ENCODE results near the gene LRTM1.

The LRTM1 gene

GRCh38 chr3:54889731-54890130 is 38.1 kb downstream of the LRTM1 start:
- no peak for DNase-seq

DNA sequence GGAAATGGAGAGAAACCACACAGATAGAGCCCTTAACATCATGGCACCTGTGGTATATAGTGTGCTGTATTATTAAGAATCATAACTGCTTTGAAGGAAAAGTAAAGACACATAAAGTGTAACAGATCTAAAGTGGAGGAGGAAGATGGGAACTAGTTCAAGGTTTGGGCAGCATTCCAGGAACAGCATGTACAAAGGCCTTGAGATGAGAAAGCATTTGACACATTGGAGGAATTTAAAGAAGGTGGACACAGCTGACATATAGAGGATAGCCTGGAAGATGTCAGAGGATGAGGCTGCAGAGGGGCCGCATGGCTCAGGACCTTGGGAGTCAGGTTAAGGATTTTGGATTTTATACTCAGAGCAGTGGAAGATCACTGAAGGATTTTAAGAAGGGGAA is 39.0 kb downstream of the LRTM1 start:
- DNase-seq, result no peak

DNA sequence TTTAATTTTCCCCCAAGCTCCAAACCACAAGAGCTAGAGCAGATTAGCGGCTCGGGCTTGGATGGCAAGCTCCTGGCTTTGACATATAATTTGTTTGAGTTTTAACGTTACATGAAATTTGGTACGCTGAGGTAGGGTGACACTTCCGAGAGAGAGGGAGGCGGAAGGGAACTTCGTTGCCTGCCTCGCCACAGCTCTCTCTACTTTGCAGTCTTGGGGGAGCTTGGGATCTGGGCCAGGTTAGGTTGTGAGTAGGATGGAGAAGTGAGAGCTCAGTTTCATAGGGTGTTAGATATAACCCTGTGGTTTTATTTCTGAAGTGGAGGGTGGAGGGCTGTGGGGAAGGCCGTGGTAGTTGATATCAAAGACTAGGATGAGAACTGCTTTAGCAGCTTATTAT is 39.7 kb downstream of the LRTM1 start:
- DNase-seq, result no peak

GRCh38 chr3:54882129-54882833 is 45.6 kb downstream of the LRTM1 start:
- no peak for DNase-seq

DNA sequence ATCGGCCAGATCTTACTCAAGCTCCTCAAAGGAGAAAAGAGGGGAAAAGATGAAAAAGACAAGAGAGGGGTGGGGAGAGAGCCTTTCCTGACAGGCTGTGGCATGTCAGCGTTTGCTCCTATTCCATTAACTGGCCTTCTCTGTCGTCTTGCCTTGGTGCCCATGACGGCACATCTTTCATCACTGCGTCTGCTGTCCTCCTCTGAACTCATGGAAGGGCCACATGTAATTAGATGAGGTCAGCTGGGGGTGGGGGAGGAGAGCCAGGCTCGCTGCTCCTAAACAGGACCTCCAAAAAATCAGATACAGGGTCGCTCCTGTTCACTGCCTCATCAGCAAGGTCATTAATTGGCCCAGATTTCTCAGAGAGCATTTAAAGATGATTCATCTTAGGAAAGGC is 49.7 kb downstream of the LRTM1 start:
- peak; percentile 88 for DNase-seq

DNA sequence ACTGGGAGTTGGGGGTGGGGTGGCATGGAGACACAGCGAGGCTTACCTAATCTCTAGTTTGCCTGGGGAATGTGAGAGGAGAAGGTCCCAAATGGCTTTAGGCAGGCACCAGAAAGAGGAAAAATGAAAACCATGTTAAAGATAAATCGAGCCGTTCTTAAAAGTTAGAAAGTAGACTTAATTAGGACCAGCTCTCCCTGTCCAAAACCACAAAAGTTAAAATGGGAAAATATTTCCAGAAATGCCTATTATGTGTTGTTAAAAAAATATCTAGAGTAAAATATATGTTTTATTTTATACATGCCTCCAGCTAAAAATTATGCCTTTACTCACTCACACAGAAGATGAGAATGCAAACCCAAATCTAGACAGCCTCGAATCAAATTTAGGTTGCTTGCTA is 50.1 kb downstream of the LRTM1 start:
- DNase-seq, result no peak

- no peak for DNase-seq
Observed at GRCh38 chr3:54876694-54877093, 51.2 kb downstream of the LRTM1 start.

- DNase-seq, result no peak
Observed at GRCh38 chr3:54875596-54876268, 52.1 kb downstream of the LRTM1 start.

DNA sequence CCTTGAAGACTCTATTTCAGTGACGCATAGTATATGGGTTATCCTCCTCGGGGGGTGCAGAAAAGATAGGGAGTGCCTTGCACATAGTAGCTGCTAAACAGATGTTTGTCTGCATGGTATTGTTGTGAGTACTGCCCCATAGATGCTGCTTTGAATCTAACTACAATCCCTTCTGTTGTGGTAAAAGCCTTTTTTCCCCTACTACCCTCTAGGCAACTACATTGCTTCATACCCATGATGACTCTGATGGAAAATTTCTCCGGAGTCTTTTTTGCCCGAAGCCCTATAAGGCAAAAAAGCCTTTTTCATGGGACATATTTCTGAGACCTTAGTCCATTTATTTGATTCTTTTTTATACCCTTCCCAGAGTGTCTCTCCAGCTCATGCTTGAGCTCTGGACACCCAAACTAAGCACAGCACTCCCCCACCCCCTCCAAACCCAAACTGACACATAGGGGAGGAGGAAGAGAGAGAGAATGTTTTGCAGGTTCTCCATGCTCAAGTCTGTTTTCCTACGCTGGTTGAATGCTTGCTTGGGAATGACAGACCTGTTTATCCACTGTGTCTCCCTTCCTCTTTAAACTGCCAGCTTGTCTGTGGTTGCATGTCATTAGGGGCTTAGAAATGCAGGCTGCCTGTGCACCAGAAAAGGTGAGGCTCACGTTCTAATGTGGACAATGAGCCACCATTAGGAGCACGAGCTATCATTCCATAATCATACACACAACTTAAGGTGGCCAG is 52.9 kb downstream of the LRTM1 start:
- peak; percentile 69 for DNase-seq

DNA sequence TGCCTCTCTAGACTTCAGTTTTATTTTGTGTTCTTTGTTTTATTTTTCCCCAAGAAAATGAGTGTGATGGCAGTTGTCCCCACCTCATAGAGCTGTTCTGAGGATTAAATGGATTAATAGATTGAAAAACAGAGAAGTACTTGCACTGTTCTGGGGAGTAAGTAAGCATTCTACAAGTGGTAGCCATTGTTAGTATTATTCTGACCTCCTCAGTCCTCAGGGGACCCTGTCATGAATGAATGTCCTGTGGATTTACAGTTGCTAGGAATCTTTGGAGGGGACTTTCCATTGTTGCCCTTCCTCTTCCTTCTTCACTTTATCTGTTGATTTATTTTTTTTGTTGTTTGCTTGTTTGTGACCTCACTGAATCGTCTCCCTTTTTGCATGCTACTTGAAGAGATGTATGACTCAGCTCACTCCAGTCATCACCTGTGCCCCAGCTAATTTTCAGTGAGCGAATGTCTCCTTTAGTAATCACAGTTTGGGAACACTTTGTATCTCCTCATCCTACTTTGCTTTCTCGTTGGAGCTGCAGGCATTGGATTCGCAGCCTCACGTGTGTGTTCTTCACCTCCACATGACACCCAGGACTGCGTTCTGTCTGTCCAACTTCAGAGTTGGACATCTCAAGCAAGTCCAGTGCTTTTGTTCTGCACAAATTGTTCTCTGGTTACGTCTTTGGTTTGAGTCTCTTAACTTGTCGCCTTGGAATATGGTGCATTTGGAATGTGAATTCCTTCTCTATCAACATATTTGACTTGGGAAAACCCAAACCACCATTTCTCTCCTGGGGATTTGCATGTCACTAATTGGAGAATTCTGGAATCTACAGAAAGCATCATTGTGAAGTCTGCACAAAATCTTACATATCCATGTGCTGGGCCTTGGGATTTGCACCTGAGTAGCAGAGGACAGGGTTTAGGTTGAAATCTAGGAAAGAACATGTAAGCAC is 54.5 kb downstream of the LRTM1 start:
- no peak for DNase-seq

- DNase-seq, result no peak
Observed at GRCh38 chr3:54871867-54872266, 56.0 kb downstream of the LRTM1 start.

DNA sequence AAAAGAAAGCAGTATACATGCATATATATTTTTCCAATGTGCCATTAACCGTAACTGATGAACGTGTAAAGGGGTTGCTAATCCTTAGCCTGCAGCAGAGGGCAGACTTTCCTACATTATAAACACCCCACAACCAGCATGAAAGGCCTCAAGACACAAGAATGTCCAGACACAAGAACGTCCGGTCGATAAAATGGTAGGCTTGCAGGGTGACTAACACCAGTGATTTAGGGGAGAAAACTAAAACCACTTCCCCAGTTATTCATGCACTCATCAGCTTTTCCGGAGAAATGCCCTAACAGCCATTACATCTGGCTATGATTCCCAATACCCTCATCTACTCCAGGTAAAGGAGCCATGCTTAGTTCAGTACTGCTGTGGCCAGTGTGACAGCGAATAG is 57.4 kb downstream of the LRTM1 start:
- peak; percentile 86 for DNase-seq
